HG03575 (cell line): Measurements from ENCODE around the gene ATP7A.
"Not testable (repeated sequence)": the region's sequence is repeated elsewhere in the genome, so short reads cannot be mapped to it uniquely, and the experiment has no call there.

ENCODE experiments used
- ATAC-seq: cut with Tn5 transposase; IDR thresholded peaks from one replicate; pipeline ENCODE4 v1.9.1; 2021; ENCODE audit not compliant: unreplicated experiment, insufficient number of reproducible peaks, low FRiP score; ENCODE audit errors: extremely low read depth

The ATP7A gene

DNA sequence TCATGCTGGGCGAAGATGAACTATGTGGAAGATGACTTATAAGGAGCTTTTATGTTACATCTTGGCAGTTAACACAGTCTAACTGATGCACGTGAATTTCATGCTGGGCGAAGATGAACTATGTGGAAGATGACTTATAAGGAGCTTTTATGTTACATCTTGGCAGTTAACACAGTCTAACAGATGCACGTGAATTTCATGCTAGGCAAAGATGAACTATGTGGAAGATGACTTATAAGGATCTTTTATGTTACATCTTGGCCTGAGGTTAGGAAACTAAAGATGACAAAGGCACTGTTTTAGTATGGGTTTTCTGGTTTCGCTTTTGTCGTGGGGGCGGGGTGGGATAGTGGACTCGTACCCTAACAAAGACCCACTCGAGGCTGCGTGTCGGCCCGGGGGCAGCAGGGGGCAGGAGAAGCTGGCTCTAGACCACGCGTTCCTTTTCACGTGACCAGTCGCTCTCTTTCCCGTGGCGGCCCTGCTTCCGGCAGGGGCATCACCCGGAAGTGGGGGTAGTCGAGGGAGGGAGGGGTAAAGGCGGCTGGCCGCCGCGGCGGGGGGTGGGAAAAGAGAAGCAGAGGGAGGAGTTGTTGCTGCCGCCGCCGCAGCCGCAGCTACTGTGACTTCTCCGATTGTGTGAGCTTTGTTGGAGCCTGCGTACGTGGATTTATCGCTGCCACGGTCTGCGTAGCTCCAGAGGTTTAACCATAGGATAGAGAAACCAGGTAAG lies at the start of gene ATP7A:
Gene ATP7A, plus strand, starts transcription at position 586 of the 733 bp plus-strand sequence. CDS start 60,949 bp downstream, outside the sequence.
- ATAC-seq = peak; percentile 36

DNA sequence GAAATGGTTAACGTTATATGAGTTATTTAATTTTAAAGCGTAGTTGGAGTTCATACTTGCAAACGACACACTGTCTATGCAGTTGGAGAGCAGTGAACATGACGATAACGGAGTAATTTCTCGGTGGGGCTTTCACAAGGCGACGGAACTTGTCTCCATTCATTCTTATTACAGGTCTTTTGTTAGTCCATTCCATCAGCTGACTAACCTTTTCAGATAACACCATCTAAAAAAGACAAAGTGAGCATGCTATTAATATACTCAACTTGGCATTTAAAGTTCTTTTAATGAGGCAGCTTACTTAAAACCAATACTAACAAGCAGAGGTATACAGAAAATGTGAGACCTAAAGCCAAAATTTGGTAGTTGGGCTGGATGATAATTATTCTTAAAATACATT lies 35.1 kb upstream of the ATP7A start:
- no peak for ATAC-seq

DNA sequence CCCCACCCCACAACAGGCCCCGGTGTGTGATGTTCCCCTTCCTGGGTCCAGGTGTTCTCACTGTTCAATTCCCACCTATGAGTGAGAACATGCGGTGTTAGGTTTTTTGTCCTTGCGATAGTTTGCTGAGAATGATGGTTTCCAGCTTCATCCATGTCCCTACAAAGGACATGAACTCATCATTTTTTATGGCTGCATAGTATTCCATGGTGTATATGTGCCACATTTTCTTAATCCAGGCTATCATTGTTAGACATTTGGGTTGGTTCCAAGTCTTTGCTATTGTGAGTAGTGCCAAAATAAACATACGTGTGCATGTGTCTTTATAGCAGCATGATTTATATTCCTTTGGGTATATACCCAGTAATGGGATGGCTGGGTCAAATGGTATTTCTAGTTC lies 29.1 kb upstream of the ATP7A start:
- not testable (repeated sequence) for ATAC-seq

DNA sequence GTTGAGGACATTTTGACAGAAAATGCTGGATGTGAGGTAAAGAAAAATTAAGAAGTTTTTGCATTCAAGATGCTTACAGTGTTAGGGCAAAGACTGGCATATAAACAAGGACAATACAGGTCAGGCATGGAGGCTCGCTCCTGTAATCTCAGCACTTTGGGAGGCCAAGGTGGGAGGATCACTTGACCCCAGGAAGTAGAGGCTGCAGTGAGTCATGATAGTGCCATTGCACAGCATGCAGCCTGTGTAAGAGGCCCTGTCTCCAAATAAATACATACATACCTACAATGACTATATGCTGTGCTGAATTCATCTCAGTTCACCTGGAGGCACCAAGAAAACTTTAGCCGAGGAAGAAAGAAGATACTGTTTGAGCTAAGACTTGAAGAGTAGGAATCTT lies 17.6 kb upstream of the ATP7A start:
- ATAC-seq = no peak

DNA sequence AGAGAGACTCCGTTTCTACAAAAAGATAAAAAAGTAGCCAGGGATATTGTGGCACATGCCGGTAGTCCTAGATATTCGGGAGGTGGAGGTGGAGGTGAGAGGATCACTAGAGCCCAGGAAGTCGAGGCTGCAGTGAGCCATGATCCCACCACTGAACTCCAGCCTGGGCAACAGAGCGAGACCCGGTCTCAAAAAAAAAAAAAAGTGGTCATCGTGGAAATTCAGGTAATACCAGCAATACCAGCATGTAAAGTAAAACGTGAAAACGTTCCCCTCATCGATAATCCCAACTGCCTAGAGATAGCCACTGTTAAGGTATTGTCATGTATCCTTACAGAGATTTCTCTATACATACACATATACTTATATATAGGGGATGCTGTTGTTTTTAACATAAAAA lies 16.8 kb upstream of the ATP7A start:
- no peak for ATAC-seq

DNA sequence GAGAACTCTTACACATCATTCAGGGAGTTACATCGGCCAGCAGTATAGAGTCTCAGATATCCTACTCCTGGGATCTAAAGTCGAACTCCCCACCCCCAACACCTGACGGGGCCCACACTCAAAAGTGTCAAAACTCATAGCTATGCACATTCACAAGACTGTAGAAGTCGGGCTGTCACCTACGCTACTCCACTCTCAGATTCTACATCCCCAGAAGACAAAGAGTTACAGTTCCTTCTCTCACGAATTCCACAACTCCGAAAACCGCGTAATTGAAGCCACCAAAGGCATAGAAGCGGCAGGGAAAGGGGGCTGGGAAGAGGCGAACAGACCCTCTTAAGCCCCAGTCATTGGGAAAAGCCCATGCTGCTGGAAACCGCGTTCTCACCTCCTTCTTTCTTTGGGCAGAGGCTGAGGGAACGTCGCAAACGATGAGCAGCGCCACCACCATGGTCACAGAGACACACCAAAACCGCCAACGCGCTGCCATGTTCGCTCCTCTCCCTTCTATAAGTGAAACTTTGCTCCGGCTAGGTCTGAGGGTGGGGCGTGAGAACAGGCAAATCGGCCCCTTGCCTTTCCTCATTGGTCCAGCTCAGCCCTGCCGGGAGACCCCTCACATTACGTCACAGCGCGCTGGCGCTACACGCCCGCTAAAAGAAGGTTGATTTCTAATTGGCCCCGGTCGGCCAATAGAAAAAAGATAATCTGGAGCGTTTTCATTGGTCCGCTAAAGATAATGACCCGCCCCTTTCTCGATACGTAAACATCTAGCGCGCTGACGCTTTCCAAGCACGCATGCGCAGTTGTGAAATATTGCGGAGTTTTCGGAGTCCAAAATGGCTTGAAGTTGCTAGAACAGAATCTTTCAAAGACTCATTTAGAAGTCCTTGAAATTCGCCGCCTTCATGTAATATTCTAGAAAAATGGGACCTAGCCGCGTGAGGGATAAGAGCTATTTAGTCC lies 15.3 kb upstream of the ATP7A start, which contains the start of gene MAGT1:
Gene MAGT1, minus strand, starts transcription at position 515 of the 966 bp plus-strand sequence. Its CDS starts 25 bp downstream, at position 490.
- peak; percentile 70 for ATAC-seq

DNA sequence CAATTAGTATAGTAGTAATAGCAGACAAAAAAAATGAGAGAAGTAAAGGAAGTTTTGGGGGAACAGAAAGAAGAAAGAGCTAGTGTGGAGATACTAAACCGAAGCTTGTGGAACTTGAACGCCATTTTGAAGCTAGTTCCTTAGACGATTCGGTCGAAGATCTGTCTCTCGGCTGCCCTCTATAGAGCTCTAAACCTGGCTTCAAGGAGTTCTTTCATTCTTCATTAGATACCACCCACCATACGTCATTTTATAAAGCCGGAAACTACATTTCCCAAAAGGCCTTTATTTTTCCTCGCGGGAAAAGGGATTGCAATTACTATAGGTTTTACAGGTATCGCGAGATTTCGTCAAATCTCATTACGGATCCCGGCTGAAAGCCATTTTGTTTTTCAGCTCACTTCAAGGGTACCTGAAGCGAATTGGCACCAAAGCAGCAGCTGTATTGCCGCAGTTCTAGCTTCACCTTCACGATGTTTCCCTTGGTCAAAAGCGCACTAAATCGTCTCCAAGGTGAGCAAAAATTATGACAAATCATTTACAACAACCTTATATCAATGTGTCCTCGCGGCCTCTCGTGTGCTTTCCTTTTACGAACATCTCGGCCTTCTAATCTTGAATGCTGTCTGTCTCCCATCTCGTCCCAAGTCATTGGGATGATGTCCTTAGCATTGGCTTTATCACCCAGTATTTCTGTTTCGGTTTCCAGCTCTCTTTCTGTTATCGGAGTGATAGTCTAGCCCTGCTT lies 11.2 kb upstream of the ATP7A start, which contains the start of gene COX7B:
Gene COX7B, plus strand, starts transcription at position 388 of the 748 bp plus-strand sequence. Its CDS starts 86 bp downstream, at position 474.
- ATAC-seq = peak; percentile 49

DNA sequence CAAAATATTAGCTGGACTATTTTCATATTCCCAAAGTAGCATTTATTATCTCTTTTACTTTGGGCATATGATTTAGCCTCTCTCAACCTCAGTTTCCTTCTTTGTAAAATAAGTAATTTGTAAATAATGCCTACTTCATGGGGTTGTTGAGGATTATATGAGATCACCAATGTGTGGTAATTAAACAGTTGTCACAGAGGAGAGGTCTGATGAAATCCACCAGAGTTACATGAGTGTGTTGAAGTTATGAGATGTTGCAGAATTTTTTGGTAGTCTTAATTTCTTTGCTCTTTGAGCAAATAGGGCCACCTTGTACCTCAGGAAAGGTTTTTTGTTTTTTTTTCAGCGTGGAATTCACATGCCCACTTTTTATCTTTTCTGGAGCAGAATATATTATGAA lies 9.8 kb upstream of the ATP7A start:
- ATAC-seq = no peak

DNA sequence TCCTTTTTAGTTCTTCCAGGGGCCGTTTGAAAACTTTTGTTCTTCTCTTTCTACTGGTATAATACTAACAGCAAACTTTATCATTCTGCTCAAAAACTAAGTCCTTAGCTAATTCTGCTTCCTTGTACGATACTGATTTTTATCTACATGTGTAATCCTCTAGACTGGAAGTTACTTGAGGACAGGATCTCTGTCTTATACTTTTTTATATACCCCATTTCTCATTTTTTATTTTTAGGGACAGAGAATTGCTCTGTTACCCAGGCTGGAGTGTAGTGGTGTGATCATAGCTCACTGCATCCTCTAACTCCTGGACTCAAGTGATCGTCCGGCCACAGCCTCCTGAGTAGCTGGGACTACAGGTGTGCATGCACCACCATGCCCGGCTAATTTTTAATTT lies 9.0 kb upstream of the ATP7A start:
- no peak for ATAC-seq

DNA sequence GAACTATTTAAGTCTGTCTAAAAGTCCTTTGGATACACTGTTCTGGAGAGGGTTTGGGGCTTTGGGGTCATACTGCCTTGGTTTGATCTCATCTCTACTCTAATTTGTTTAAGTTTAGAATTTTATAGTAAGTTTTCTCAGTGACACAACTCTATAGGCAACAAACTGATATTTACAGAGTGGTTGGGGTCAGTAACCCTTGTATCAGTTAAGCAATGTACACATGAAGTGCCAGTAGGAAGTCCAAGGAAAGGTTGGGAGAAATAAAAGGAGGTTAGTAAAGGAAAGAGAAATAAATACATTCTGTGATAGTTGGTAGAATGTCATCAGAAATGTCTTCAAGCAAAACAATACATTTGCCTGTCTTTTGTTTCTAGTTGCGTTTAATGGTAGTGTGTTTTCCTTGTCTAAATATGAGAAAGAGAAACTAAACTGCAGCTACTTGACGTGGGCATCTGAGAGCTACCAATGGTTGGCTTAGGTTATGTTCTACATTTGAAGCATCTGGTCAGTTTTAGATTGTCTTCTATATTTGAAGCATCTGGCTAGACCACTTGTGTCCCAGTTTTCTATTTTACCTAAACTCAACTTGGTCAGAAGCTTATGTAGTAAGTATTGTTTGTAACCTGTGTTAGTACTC lies 6.9 kb downstream of the ATP7A start:
- ATAC-seq = no peak

DNA sequence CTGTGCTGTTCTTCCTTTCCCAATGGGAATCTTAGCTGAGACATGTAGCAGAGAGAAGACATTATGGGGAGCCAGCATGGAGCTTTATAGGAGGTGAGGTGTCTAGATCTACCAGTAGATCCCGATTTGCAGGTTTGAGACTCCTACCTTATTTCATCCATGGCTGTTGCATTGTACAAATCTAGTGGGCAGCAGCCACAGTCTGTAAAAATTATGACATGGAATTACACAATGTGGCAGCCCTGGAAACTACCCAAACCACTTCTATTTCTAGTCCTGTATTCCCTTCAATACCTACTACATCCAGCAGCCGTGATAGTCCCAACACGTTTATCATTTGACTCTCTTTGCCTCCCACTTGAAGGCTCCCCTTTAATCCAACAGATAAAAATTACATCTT lies 8.1 kb downstream of the ATP7A start:
- ATAC-seq = no peak

DNA sequence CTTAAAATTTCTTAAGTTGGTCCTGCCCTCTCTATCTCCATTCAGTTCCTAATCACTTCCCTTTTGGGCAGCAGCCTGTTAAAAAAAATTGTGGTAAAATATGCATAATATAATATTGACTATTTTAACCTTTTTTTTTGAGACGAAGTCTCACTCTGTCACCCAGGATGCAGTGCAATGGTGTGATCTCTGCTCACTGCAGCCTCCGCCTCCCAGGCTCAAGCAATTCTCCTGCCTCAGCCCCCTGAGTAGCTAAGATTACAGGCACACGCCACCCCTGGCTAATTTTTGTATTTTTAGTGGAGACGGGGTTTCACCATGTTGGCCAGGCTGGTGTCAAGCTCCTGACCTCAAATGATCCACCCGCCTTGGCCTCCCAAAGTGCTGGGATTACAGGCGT lies 8.9 kb downstream of the ATP7A start:
- ATAC-seq = not testable (repeated sequence)

DNA sequence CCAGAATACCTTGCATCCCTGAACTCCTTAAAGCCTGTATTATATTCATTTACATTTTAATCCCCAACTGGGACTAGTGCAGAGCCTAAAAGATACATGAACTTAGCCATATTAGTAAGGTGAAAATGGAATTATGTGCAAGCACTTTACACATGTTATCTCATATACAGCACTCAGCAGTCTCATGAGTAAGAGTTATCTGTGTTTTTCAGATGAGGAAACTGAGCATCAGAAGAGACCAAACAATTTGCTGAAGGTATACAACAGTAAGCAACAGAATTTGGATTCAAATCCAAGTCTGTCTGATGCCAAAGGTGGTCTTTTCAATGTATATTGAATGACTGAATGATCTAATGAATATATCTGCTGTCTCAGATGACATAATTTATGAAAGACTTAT lies 12.3 kb downstream of the ATP7A start:
- ATAC-seq = no peak

DNA sequence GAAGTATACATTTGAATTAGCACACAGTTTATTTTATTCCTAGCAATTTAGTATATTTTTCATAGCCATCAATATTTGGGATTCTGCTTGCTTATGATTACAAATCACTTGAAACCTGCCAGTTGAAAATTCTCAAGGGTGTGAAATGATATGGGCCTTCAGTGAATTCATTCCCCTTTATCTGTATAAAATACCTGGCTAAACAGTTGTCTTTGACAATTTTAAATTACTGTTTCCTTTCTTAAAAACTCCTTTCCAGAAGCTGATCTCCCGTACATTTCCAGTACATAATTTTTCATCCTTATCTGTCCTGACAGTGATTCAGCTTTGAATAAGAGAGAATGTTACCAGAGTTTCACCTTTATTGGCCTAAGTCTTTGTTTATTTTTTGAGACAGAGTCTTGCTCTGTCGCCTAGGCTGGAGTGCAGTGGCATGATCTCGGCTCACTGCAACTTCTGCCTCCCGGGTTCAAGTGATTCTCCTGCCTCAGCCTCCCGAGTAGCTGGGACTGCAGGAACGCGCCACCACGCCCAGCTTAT lies 13.9 kb downstream of the ATP7A start:
- no peak for ATAC-seq

DNA sequence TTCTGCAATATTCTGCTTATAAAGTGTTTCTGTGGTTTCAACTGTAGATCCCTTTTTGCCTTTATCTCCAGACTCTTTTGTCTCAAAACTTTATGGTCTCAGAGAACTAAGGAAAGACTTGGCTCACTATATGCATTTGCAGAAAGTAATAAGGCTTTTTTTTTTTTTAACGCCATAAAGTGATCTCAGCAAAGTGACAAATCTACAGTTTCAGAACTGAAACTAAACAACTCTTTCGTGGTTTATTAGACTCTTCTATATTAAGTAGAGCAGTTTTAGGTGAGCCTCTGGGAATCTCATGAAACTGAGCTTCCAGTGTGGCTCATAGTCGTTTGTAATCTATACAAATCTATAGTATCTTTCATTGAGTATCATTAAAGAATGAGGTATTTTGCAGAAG lies 15.3 kb downstream of the ATP7A start:
- ATAC-seq = no peak

DNA sequence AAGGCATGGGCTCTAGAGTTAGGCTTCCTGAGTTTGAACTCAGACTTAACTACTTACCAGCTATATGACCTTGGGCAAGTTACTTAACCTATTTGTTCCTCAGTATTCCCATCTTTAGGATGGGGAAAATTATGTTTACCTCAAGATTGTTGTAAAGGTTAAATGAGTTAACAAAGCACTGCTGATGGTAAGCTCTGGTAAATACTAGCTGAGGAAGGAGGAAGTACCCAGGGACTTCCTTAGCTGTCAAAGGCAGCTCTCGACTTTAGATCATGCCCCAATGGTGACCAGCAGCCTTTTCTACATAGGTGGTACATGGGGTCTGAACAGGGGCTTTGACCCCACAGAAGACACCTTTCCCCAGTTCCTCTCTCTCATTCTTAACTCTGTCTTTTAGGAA lies 20.1 kb downstream of the ATP7A start:
- no peak for ATAC-seq

DNA sequence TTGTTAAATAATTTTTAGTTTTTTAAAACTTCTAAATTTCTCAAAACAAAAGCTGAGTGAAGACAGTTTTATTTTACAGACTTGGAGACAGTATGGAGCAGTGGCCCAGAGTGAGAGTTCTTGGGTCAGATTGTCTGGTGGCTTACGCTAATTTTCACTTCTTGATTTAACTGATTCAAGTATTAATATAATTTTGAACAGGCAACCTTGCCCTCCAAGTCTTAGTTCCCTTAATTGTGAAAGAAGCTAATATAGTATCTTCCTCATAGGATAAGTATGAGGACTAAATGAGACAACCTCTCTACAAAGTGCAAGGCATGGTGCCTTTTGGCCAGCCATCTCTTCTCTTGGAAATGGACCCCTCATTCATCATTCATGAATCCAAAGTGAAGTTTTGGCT lies 25.4 kb downstream of the ATP7A start:
- no peak for ATAC-seq

DNA sequence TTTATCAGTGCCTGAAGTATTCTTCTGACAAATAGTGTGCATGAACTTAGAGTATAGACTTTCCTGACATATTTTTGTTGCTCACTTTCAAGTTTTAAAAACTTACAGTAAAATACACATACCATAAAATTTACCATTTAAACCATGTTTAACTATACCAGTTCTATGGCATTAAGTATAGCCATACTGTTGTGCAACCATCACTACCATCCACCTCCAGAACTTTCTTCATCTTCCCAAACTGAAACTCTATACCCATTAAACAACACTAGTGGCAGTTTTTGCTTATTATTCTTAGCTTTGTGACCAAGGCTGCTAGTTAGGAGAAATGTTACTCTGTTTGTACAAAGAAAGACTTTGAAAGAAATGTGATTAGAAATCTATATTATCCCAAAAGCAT lies 25.8 kb downstream of the ATP7A start:
- ATAC-seq = no peak
